GM18951 (cell line): ENCODE results near the gene ZBTB22.
A peak's percentile ranks its signal among the peaks of the same experiment; 100 is the strongest.
"Not testable (repeated sequence)": the region's sequence is repeated elsewhere in the genome, so short reads cannot be mapped to it uniquely, and the experiment has no call there.

Experiments
- POLR2A ChIP-seq: IDR thresholded peaks from 4 replicates; pipeline ENCODE4 v1.6.1; 2011; ENCODE audit warnings: mild to moderate bottlenecking; ENCODE audit not compliant: insufficient read length, insufficient read depth; ENCODE audit errors: extremely low read depth
- in situ Hi-C: fragments of 300-500 bp; cut with MboI; formaldehyde crosslinking; loops from one replicate; pipeline ENCODE4 v1.12.0; 2022; ENCODE audit warnings: low sequenced_read_pairs, mixed read lengths, inconsistent platforms; ENCODE audit not compliant: unreplicated experiment

ZBTB22 gene

DNA sequence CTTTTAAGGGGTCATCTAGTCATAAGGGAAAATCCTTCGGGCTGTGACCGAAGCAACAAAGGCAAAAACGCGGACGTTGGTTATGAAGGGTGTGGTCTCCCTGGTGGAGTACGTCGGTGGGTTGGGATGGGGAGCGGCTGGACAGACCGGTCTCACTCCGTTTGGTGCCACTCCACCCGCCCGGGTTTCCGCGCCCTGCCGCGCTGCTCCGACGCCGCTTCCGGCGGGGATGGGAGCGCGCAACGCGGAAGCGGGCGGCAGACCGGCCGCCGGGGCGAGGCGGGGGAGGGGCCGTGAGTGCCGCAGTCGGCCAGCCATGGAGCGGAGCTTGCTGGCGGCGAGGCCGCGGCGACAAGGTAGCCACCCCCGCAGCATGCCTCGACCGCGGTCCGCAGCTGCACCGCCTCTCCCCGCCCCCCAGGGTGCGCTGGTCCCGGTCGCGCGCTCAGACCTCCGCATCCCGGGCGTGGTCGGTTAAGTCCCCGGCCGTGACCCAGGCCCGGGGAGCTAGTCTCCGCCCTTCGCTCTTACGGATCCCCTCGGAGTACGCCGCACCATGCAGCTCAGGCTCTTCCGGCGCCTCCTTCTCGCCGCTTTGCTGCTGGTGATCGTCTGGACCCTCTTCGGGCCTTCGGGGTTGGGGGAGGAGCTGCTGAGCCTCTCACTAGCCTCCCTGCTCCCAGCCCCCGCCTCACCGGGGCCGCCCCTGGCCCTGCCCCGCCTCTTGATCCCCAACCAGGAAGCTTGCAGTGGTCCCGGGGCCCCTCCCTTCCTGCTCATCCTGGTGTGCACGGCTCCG is 40.5 kb downstream of the ZBTB22 start, which contains the start of gene B3GALT4:
Gene B3GALT4, plus strand, starts transcription at position 260 of the 799 bp plus-strand sequence. Its CDS starts 297 bp downstream, at position 557.
- in situ Hi-C loops, result no loop called here
- peak; percentile 81 for TF ChIP-seq POLR2A

DNA sequence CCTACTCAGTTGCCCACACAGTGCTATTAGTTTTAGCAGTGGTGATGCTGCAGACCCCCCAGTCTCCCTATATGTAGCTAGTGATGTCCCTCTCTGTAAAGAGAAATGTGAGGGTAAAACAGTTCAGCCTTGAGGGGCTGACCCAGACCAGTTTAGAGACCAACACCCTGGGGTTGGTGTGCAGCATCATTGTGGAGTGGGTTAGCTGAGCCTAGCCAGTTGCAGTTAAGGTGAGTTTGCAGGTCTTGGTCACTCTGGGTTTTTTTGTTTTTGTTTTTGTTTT is 41.0 kb downstream of the ZBTB22 start:
- no peak for TF ChIP-seq POLR2A
- in situ Hi-C loops, result no loop called here

DNA sequence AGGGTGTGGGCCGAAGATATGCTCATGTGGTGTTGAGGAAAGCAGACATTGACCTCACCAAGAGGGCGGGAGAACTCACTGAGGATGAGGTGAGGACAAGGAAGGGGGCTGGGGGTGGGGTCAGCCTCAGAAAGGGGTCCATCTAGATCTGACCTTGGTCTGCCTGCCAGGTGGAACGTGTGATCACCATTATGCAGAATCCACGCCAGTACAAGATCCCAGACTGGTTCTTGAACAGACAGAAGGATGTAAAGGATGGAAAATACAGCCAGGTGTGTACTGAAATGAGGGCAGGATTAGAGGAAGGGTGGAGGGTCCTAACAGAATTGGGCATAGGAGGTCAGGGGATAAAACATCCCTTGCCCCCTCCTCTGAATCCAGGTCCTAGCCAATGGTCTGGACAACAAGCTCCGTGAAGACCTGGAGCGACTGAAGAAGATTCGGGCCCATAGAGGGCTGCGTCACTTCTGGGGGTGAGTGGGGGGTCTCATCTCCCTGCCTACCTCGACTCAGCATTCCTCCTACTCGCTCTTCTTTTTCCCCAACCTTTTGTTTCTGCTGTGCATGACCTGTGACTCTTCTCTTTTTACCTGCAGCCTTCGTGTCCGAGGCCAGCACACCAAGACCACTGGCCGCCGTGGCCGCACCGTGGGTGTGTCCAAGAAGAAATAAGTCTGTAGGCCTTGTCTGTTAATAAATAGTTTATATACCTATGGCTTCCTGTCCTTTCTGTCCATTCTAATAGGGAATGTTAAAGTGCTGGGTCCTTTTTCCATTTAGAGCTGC is 41.6 kb downstream of the ZBTB22 start:
- peak; percentile 10 for TF ChIP-seq POLR2A
- in situ Hi-C loops, result not testable (repeated sequence)

GRCh38 chr6:33273924-33274902 is 43.3 kb downstream of the ZBTB22 start:
- in situ Hi-C loops, result no loop called here
- peak; percentile 39 for TF ChIP-seq POLR2A

DNA sequence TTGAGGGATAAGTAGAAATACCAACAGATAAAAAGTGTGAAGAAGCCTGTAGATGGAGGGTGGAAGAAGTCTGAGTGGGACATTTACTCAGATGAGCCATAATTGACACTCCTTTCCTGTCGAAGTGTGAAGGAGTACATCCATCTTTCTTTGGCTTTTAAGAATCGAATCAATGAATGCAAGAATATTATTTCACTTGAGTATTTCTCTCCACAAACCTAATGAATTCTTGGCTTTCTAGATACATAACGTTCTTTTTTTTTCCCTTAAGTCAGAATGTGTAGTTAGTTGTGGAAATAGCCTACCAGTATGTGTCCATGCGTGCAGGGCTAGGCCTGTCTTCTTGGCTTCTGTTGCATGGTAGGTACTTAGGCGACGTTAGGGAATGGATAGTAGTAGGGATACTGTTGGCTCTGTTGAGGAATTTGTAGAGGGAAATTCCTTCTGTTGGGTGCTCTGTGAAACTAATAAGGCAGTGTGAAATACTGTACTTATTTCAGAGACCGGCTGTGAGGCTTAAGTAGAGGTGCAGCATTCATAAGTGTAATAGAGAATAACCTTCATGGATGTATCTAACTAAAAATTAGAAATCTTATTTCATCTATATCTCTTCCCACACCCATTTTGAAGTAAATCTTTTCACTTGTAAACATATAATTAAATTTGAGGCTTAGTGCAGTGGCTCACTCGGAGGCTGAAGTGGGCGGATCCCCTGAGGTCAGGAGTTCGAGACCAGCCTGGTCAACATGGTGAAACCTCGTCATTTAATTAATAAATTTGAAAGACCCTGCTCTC is 44.2 kb downstream of the ZBTB22 start:
- in situ Hi-C loops, result no loop called here
- TF ChIP-seq POLR2A, result no peak

- no peak for TF ChIP-seq POLR2A
These were observed 45.0 kb downstream of the ZBTB22 start for GRCh38 chr6:33272275-33273128.

GRCh38 chr6:33271468-33272274 is 45.9 kb downstream of the ZBTB22 start, which contains the start of the genes RPS18 and VPS52:
RPS18 (plus strand) TSS chr6:33272075; CDS start chr6:33272120, 45 bp downstream.
VPS52 (minus strand) TSS chr6:33271876; CDS start chr6:33271675, 201 bp downstream.
- peak; percentile 98 for TF ChIP-seq POLR2A
- in situ Hi-C loops, result no loop called here

More at GRCh38 chr6:33272275-33273128, 45.0 kb downstream of the ZBTB22 start:
- in situ Hi-C loops, result no loop called here

DNA sequence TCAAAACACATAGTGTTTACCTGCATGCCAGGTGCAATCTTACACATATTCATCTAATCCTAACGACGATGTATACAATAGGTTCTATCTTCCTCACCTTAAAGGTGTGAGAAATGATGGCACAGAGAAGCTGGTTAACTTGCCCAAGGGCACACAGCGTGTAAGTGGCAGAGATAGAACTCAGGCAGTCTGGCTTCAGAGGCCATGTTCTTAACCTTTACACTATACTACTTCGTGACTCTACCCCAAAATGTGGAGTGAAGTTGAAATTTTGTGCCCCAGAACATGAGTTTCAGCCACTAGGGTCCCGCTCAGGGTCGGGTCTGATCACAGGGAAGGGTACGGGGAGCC is 46.5 kb downstream of the ZBTB22 start:
- in situ Hi-C loops, result no loop called here

More for the DNA sequence above, 46.5 kb downstream of the ZBTB22 start:
- TF ChIP-seq POLR2A, result no peak
